IPS DF 19.7 (cell line): ENCODE measurements around the gene VASN.

Experiments used
- DNase-seq: peaks from one replicate; pipeline ENCODE4 v3.0.0-alpha.2; 2013; ENCODE audit warnings: low read depth, low spot score

VASN gene

DNA sequence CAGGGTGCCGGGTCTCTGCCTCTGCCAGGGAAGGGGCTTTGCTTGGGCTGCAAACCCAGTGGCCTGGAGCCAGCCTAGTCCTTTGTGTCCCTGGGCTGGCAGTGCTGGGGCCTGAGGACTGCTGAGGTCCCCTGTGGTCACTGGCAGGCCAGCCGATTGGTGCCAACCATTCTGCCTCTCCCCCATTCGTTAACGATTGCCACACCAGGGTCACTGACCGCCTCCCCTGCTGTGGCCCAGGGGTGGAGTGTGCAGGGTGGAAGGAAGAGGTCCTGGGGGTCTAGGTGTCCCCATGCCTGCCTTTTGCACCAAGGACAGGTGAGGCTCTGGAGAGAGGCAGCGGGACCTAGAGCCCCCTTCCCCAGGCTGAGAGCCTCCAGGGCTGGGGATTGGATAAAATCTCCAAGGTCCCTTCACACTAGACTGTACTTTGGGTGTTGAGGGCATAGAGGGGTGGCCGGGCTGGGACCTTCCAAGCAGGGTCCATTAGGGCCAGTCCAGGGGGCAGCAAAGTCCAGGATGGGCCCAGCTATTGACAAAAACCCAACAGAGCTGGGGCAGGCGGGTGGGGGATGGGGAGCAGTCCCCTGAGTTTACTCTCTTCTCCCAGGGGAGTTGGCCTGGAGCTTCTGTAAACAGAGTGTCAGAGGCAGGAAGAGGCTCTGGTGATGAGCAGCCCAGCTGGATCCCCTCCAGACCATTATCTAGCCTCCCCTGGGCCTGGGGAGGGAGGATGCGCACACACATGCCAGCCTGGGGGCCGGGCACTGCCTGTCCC is 1.1 kb downstream of the VASN start:
- no peak for DNase-seq

- no peak for DNase-seq
Observed at GRCh38 chr16:4373356-4373908, 1.8 kb downstream of the VASN start.

DNA sequence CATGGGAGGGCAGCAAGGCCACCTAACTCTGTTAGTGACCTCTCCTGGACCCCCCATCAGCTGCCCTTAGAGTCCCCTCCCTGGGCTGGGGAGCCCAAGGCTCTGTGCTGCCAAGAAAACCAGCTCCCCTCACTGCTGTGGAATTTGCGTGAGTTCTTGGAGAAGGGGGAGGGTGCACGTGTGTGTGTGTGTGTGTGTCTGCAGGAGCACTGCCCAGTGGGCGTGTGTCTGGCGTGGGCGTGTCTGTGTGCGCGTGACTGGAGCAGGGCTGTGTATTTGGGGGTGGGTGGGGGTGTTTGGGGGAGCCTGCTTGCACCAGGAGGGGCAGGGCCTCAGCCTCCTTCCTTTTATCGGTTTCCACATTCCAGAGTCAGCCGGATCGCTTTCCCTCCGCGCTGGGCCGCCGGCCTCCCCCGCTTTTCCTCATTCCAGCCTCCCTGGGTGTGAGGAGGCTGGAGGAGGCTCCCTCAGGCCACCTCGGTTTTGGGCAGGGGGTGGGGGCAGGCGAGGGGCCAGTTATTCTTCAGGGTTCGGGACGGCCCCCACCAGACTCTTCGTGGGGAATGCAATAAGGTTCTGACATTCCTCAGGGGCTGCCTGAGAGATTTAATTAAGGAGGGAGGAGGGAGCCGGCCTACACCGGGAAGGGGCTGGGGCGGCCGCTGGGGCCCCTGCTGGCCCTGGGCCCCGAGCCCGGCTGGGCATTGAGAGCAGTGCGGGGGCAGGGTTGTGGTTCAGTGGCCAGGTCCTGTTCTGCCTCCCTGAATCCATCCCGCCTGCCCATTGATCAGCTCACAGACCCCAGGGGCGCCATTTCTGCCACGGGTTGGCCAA is 2.5 kb downstream of the VASN start:
- DNase-seq, result no peak

DNA sequence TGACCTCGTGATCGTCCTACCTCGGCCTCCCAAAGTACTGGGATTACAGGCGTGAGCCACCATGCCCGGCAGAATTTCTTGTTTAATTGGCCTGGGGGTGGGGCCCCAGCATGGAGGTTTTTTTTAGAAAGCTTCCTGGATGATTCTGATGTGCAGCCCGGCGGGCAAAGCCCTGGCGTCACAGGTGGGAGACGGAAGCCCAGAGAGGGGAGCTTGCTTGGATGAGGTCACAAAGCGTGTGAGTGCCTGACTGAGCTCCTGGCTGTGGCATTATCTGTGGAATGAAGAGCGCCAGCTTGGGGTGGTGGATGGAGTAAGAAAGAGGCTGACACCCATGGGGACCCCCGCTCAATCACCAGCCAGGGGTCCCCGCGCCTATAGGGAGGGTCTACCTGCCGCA is 4.1 kb downstream of the VASN start:
- no peak for DNase-seq

- DNase-seq, result no peak
Observed at GRCh38 chr16:4376126-4376892, 4.7 kb downstream of the VASN start.

DNA sequence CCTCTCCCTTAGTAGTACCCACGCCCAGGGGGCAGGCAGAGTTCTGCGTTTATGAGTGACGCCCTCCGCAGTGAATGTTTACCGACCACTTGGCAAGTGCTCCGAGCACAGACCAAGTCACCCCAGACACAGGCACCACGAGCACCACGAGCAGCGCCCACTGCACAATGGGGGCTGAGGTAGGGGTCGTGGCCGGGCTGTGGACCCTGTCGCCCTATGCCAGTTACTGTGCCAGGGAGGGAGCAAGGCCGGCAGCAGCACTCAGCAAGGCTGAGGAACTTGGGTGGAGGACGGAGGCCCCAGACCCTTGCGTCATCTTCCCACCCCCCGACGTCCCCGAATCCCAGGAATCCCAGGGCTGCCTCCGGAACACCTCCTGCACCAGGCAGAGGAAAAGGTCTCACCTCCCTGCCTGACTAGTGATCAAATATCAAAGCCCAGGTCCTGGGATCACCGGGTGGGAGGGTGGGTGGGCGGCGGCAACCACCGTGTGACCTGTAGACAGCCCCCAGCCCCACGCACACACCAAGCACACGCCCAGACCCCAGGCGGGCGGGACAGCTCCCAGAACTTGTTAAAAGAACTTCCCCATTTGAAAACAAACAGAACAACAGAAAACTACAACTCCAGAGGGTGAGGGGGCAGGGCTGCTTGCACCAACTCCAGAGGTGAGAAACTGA is 5.4 kb downstream of the VASN start:
- no peak for DNase-seq

GRCh38 chr16:4377573-4378154 is 6.0 kb downstream of the VASN start:
- no peak for DNase-seq

GRCh38 chr16:4378161-4378666 is 6.6 kb downstream of the VASN start:
- DNase-seq, result no peak

GRCh38 chr16:4378999-4379690 is 7.5 kb downstream of the VASN start:
- DNase-seq, result no peak

- DNase-seq, result no peak
Observed at GRCh38 chr16:4380119-4381063, 8.7 kb downstream of the VASN start.

DNA sequence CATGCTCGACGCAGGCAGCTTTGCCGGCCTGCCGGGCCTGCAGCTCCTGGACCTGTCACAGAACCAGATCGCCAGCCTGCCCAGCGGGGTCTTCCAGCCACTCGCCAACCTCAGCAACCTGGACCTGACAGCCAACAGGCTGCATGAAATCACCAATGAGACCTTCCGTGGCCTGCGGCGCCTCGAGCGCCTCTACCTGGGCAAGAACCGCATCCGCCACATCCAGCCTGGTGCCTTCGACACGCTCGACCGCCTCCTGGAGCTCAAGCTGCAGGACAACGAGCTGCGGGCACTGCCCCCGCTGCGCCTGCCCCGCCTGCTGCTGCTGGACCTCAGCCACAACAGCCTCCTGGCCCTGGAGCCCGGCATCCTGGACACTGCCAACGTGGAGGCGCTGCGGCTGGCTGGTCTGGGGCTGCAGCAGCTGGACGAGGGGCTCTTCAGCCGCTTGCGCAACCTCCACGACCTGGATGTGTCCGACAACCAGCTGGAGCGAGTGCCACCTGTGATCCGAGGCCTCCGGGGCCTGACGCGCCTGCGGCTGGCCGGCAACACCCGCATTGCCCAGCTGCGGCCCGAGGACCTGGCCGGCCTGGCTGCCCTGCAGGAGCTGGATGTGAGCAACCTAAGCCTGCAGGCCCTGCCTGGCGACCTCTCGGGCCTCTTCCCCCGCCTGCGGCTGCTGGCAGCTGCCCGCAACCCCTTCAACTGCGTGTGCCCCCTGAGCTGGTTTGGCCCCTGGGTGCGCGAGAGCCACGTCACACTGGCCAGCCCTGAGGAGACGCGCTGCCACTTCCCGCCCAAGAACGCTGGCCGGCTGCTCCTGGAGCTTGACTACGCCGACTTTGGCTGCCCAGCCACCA is 9.7 kb downstream of the VASN start:
- no peak for DNase-seq

GRCh38 chr16:4381935-4382794 is 10.5 kb downstream of the VASN start:
- no peak for DNase-seq

GRCh38 chr16:4382795-4383357 is 11.2 kb downstream of the VASN start:
- DNase-seq, result no peak

GRCh38 chr16:4383591-4384444 is 12.2 kb downstream of the VASN start:
- DNase-seq, result no peak

GRCh38 chr16:4384509-4384942 is 12.9 kb downstream of the VASN start:
- DNase-seq, result no peak
